ENCODE data around the gene PROCA1. TPM values are rescaled to one million over a fixed set of nuclear protein-coding genes. Genes with fewer than 3 reads are reported as not detected.

The PROCA1 gene
- total and polyA plus RNA-seq, 2 of the 8 experiments (the other 6 are each of a cell fraction or from before 2014, with no cell fraction given), result 21.2 to 26.3 TPM

DNA sequence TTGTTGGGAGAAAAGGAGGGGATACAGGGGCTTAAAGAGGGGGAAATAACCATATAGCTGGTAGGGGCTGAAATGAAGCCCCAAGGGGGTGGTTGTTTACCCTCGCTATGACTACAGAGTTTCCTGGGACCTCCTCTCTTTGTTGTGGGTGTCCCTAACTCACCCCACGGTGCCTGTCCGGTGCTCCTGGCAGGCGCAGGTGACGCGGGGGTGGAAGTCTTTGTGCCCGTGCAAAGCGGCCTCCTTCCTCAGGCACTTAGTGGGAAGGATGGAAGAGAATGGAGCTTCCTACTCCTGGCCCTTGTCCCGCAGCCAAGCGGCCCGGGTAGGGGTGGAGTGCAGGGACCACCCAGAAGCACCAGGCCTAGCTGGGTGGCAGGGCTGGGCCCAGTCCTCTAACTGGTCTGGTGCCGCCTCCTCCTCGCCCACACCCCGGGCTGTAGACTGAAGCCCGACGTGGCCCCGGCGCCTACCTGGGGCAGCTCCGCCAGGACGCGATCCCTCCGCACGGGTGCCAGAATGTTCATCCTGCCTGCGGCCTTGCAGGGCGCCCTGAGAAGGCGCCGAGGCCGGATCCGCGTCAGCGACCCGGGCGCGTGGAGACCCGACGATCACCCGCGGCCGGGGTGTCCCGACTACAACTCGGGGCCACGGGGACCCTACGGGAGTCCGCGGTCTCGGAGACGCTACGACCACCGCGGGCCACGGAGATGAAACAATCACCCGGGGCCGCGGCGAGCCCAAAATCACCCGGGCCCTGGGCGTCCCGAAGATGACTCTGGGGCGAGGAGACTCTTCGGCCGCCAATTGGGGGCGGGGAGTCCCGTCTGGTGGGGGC, 5.3 kb upstream of the PROCA1 start:
- no peak overlapping the region; the same call in 1 of the 2 replicates for H2AFZ ChIP-seq (ENCODE audit: low read length)
- 2% methylated on average over 58 of the region's 63 CpGs; no CpG with 5 or more reads in 1 of the 2 experiments for WGBS, 2 experiments (ENCODE audit: extremely low coverage in 1 of 2, insufficient coverage in 1 of 2, insufficient read length in 1 of 2, insufficient replicate concordance in 2 of 2, low coverage in 1 of 2, low lambda C conversion rate in 2 of 2, missing lambda C conversion rate in 1 of 2)
- FAIRE-seq, result no peak
- TF ChIP-seq KDM4A (IDR thresholded peaks at IDR 0.05; ENCODE audit: low read depth, low read length, severe bottlenecking) (peak; percentile 48), HDAC6 (IDR thresholded peaks at IDR 0.05; ENCODE audit: low read depth, low read length) (no peak), TCF12 (IDR thresholded peaks at IDR 0.05; ENCODE audit: low read depth, low read length) (no peak), HDAC2 (IDR thresholded peaks at IDR 0.05; ENCODE audit: borderline replicate concordance in 1 of 2, low read depth in 2 of 2, low read length in 2 of 2) (peak in 1 of 2 experiments; percentile 20; a peak in 1 of 4 replicates), EGR1 (IDR thresholded peaks at IDR 0.05; ENCODE audit: borderline replicate concordance, low read depth, low read length) (no peak), SP4 (IDR thresholded peaks at IDR 0.05; ENCODE audit: low read length) (no peak)
- TF ChIP-seq, protein P1, sequence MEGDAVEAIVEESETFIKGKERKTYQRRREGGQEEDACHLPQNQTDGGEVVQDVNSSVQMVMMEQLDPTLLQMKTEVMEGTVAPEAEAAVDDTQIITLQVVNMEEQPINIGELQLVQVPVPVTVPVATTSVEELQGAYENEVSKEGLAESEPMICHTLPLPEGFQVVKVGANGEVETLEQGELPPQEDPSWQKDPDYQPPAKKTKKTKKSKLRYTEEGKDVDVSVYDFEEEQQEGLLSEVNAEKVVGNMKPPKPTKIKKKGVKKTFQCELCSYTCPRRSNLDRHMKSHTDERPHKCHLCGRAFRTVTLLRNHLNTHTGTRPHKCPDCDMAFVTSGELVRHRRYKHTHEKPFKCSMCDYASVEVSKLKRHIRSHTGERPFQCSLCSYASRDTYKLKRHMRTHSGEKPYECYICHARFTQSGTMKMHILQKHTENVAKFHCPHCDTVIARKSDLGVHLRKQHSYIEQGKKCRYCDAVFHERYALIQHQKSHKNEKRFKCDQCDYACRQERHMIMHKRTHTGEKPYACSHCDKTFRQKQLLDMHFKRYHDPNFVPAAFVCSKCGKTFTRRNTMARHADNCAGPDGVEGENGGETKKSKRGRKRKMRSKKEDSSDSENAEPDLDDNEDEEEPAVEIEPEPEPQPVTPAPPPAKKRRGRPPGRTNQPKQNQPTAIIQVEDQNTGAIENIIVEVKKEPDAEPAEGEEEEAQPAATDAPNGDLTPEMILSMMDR (IDR thresholded peaks at IDR 0.05; ENCODE audit: control extremely low read depth in 1 of 3, insufficient read depth in 1 of 3, low read depth in 1 of 3, low read length in 3 of 3), result no peak

More for the DNA sequence above, 5.3 kb upstream of the PROCA1 start:
- peaks cover 25% of the 10 kb centered on the region for H3K23me2 ChIP-seq (ENCODE audit: low read depth, low read length)
- no peak overlapping the region; the same call in 1 of the 2 replicates for H2BK12ac ChIP-seq (ENCODE audit: low read depth, low read length)
- H2BK20ac ChIP-seq (ENCODE audit: low read length), result no peak overlapping the region
- peak overlapping the region; percentile 76; the same call in 1 of the 2 replicates for H2AK5ac ChIP-seq (ENCODE audit: low read depth, low read length)
- no peak for DNase-seq (ENCODE audit: low read depth in 1 of 2, low spot score in 2 of 2)
- H4K91ac ChIP-seq (replicated peaks; ENCODE audit: insufficient read length, low read length), result peak overlapping the region; percentile 79
- peak overlapping the region; percentile 88; the same call in 1 of the 2 replicates for H2BK15ac ChIP-seq (ENCODE audit: low read length)
- no peak overlapping the region for H3K4ac ChIP-seq (replicated peaks; ENCODE audit: insufficient read length, low read depth, low read length)
- peaks cover 13% of the 10 kb centered on the region; the same call in 1 of the 2 replicates for H3K79me1 ChIP-seq (ENCODE audit: low read depth, low read length)
- peak overlapping the region; percentile 77 for H3K27ac ChIP-seq (ENCODE audit: low read depth, low read length)
- CTCF ChIA-PET (ENCODE audit: partially characterized antibody), result interaction anchor here (0.6 to 2.9 kb wide), 10 partner anchors 8 to 185 kb away, joined by 3 to 20 read pairs (median 4); partner anchors contain the start of gene TLCD1
- no peak overlapping the region for H3K23ac ChIP-seq (ENCODE audit: insufficient read length)
- H3K18ac ChIP-seq (ENCODE audit: extremely low read depth, low read length), result peak overlapping the region; percentile 88
- H3K27me3 ChIP-seq (replicated peaks in 1 of 4; ENCODE audit: control insufficient read depth in 3 of 4, extremely low read depth in 1 of 4, insufficient read depth in 3 of 4, low read length in 3 of 4), result no peaks in the 10 kb centered on the region
- peaks cover 11 to 36% (median 24%) of the 10 kb centered on the region in 4 experiments; a peak in 7 of 8 replicates for H3K36me3 ChIP-seq (ENCODE audit: control insufficient read depth in 2 of 4, insufficient read depth in 4 of 4, low read length in 3 of 4)
- no peak overlapping the region for H2BK120ac ChIP-seq (replicated peaks; ENCODE audit: low read depth, low read length)
- peak overlapping the region; percentile 90; the same call in 1 of the 2 replicates for H4K8ac ChIP-seq (ENCODE audit: extremely low read depth, insufficient read depth, low read length)
- no peak overlapping the region for H3K14ac ChIP-seq (ENCODE audit: insufficient read length)
- H4K20me1 ChIP-seq (replicated peaks in 1 of 2; ENCODE audit: control insufficient read depth in 1 of 2, insufficient read depth in 2 of 2, low read length in 2 of 2), result peaks cover 0 to 18% of the 10 kb centered on the region in 2 experiments
- H4K5ac ChIP-seq (ENCODE audit: insufficient read length, low read depth, low read length), result peak overlapping the region; percentile 26
- peak overlapping the region; percentile 74 to 92 (median 80) for H3K9ac ChIP-seq (replicated peaks in 1 of 4; ENCODE audit: extremely low read depth in 1 of 4, low read depth in 3 of 4, low read length in 3 of 4)
- peak overlapping the region; percentile 88 to 99 (median 96) for H3K4me3 ChIP-seq (ENCODE audit: extremely low read depth in 1 of 4, insufficient read depth in 2 of 4, low read depth in 3 of 4, low read length in 4 of 4)
- H3K4me1 ChIP-seq (replicated peaks in 1 of 4; ENCODE audit: control insufficient read depth in 3 of 4, insufficient read depth in 4 of 4, low read length in 3 of 4), result peaks cover 5 to 15% (median 10%) of the 10 kb centered on the region in 4 experiments; a peak in 6 of 7 replicates
- no peaks in the 10 kb centered on the region for H3K9me3 ChIP-seq (ENCODE audit: insufficient read depth in 2 of 2, low read depth in 1 of 2, low read length in 1 of 2)
- peaks cover 8 to 40% of the 10 kb centered on the region in 2 experiments for H3K79me2 ChIP-seq (ENCODE audit: control insufficient read depth in 1 of 2, insufficient read depth in 2 of 2, low read length in 2 of 2)
- peak overlapping the region; percentile 74 for H3K56ac ChIP-seq (replicated peaks; ENCODE audit: insufficient read length, low read depth, low read length)
- peak overlapping the region; percentile 86 to 87 for H3K4me2 ChIP-seq (ENCODE audit: insufficient read depth in 1 of 2, low read depth in 2 of 2, low read length in 2 of 2)
- POLR2A ChIA-PET (ENCODE audit: partially characterized antibody), result interaction anchor here (0.7 to 10.5 kb wide), 13 partner anchors 7 to 1192 kb away, joined by 3 to 258 read pairs (median 4); partner anchors contain the start of genes NEK8, PHF12, RPL23A and TLCD1
- H2BK5ac ChIP-seq (ENCODE audit: low read depth, low read length), result peak overlapping the region; percentile 87; the same call in 1 of the 2 replicates
